HG02870 (cell line): ENCODE results near the gene RFTN2.
A peak's percentile ranks its signal among the peaks of the same experiment; 100 is the strongest.
"Not testable (repeated sequence)": the region's sequence is repeated elsewhere in the genome, so short reads cannot be mapped to it uniquely, and the experiment has no call there.

Experiments
- ATAC-seq: cut with Tn5 transposase; IDR thresholded peaks from one replicate; pipeline ENCODE4 v1.9.1; 2021; ENCODE audit warnings: mild to moderate bottlenecking, moderate library complexity; ENCODE audit not compliant: unreplicated experiment

RFTN2 gene

GRCh38 chr2:197675711-197676188 is 363 bp upstream of the RFTN2 start:
- no peak for ATAC-seq

GRCh38 chr2:197674591-197674990 is 796 bp downstream of the RFTN2 start:
- ATAC-seq: no peak

- no peak for ATAC-seq
Observed at GRCh38 chr2:197674060-197674459, 1.3 kb downstream of the RFTN2 start.

- ATAC-seq: no peak
Observed at GRCh38 chr2:197673606-197674005, 1.8 kb downstream of the RFTN2 start.

- ATAC-seq: no peak
Observed at GRCh38 chr2:197673106-197673505, 2.3 kb downstream of the RFTN2 start.

- no peak for ATAC-seq
Observed at GRCh38 chr2:197672371-197672893, 3.0 kb downstream of the RFTN2 start.

GRCh38 chr2:197669077-197669476 is 6.3 kb downstream of the RFTN2 start:
- no peak for ATAC-seq

- ATAC-seq: no peak
Observed at GRCh38 chr2:197668296-197668695, 7.1 kb downstream of the RFTN2 start.

GRCh38 chr2:197666277-197666676 is 9.1 kb downstream of the RFTN2 start:
- no peak for ATAC-seq

GRCh38 chr2:197661626-197662025 is 13.8 kb downstream of the RFTN2 start:
- ATAC-seq: no peak

GRCh38 chr2:197657562-197657961 is 17.8 kb downstream of the RFTN2 start:
- ATAC-seq: no peak

GRCh38 chr2:197647961-197648690 is 27.3 kb downstream of the RFTN2 start:
- no peak for ATAC-seq

- ATAC-seq: no peak
Observed at GRCh38 chr2:197641666-197642065, 33.7 kb downstream of the RFTN2 start.

- not testable (repeated sequence) for ATAC-seq
Observed at GRCh38 chr2:197640571-197641122, 34.7 kb downstream of the RFTN2 start.

- ATAC-seq: no peak
Observed at GRCh38 chr2:197633109-197633657, 42.2 kb downstream of the RFTN2 start.

- peak; percentile 75 for ATAC-seq
Observed at GRCh38 chr2:197628043-197628500, 47.3 kb downstream of the RFTN2 start.

GRCh38 chr2:197626965-197627625 is 48.3 kb downstream of the RFTN2 start:
- ATAC-seq: no peak

- ATAC-seq: no peak
Observed at GRCh38 chr2:197620133-197620532, 55.3 kb downstream of the RFTN2 start.

GRCh38 chr2:197615016-197615652 is 60.3 kb downstream of the RFTN2 start:
- no peak for ATAC-seq

GRCh38 chr2:197614532-197614931 is 60.9 kb downstream of the RFTN2 start:
- ATAC-seq: no peak

GRCh38 chr2:197613509-197613987 is 61.8 kb downstream of the RFTN2 start:
- no peak for ATAC-seq
